Neutrophil (primary cell): ENCODE data around the gene WTAP.
"Not testable (repeated sequence)": the region's sequence is repeated elsewhere in the genome, so short reads cannot be mapped to it uniquely, and the experiment has no call there.

Experiments
- H3K27ac ChIP-seq: fragments of 200-600 bp; sonication (generic); 2 replicates; pipeline ENCODE4 v1.5.1; 2016; ENCODE audit warnings: mild to moderate bottlenecking, moderate library complexity
- H3K27me3 ChIP-seq: fragments of 200-600 bp; sonication (generic); 2 replicates; pipeline ENCODE4 v1.6.0; 2016; ENCODE audit warnings: mild to moderate bottlenecking
- H3K36me3 ChIP-seq: fragments of 200-600 bp; sonication (generic); 2 replicates; pipeline ENCODE4 v1.5.1; 2017
- H3K4me1 ChIP-seq, 2 experiments: fragments of 200-600 bp in 1 of 2; sonication (generic) in 1 of 2; 1 replicate in 1 of 2; 2 replicates in 1 of 2; pipeline versions ENCODE4 v1.5.1 to v1.6.1; 2013 to 2016; ENCODE audit warnings: low read depth in 1 of 2, low read length in 1 of 2, mild to moderate bottlenecking in 1 of 2, moderate library complexity in 1 of 2; ENCODE audit not compliant: control insufficient read depth in 1 of 2, insufficient read depth in 1 of 2
- H3K4me3 ChIP-seq, 2 experiments: fragments of 200-600 bp in 1 of 2; sonication (generic) in 1 of 2; 1 replicate in 1 of 2; 2 replicates in 1 of 2; pipeline ENCODE4 v1.5.1; 2013 to 2016; ENCODE audit warnings: low read depth in 1 of 2, low read length in 1 of 2, mild to moderate bottlenecking in 1 of 2, moderate library complexity in 1 of 2
- H3K9me3 ChIP-seq: fragments of 200-600 bp; sonication (generic); 2 replicates; pipeline ENCODE4 v1.5.1; 2016
- CTCF ChIP-seq: fragments of 200-600 bp; sonication (generic); IDR thresholded peaks from 2 replicates; pipeline ENCODE4 v1.5.1; 2016; ENCODE audit warnings: antibody characterized with exemption

The WTAP gene

DNA sequence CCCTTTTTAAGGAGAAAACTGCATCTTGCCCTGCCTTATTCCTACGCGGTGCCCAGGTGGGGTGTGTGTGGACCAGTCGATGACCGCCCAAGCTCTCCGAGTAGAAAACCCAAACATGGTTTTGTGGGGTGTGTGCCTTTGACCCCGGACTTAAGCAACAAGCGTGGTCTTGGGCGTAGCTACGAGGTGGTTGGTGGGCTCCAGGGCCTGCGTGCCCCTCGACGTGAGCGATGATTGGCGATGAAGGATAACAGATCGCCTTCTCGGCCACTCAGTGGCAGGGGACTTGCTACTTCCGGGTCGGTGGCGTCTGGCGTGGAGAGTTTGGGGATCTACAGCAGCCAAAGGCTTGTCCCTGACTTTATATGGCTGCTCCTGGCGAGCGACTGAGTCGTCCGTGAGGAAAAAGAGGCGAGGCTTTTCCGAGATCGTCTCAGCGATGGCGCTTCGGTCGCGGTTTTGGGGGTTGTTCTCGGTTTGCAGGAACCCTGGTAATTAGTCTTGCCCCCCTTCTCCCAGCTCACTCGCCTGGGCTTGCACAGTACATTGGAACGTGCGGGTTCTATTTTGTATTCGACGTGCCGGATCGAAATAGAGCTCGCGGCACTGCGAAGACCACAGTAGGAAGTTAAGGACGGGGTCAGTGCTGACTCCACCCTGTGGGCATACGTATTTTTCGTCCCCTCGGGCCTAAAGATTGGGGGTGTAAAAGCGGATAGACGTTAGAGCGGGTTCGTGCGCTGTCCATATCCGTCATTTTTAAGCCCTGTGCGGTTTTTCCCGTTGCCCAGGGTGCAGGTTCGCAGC, 63.0 kb downstream of the WTAP start, which contains the start of gene MRPL18:
TSS of gene MRPL18 (plus strand) at position 319 of the 807 bp plus-strand sequence. CDS start at position 440, 121 bp downstream.
- Histone ChIP-seq H3K36me3 (peaks cover 25% of the 10 kb centered on the region), H3K27ac (peak within 1 kb of the TSS; percentile 91), H3K9me3 (no peaks in the 10 kb centered on the region), H3K27me3 (no peaks in the 10 kb centered on the region), H3K4me3 (peak within 1 kb of the TSS; percentile 85 to 87), H3K4me1 (peaks cover 36 to 41% of the 10 kb centered on the region in 2 experiments)
- TF ChIP-seq CTCF = peak; percentile 18

DNA sequence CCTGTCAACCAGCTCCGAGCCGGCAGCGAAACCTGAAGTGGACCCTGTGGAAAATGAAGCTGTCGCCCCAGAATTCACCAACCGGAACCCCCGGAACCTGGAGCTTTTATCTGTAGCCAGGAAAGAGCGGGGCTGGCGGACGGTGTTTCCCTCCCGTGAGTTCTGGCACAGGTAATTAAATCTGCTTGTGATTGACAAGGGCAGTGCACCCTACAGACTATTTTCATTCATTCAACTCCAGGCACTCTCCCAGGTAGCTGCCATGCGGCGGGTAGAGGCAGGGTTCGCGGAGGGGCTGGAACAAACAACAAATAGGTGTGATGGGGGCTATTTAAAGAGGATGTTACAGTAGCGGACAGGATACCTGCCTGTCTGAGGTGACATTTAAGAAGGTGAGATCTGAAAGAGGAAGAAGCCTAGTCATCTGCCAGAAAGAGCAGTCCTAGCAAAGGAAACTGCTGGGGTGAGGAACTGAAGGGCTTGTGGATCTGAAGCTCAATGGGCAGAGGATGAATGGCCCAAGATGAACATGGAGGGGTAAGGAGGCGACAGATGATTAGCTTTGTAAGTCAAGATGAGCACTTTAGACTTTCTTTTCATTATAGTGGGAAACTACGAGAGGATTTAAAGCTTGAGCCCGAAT, 63.8 kb downstream of the WTAP start:
- Histone ChIP-seq H3K9me3 (no peaks in the 10 kb centered on the region), H3K27me3 (no peaks in the 10 kb centered on the region), H3K4me1 (peaks cover 36 to 41% of the 10 kb centered on the region in 2 experiments), H3K4me3 (peak overlapping the region; percentile 85 to 87), H3K27ac (peak overlapping the region; percentile 91), H3K36me3 (peaks cover 21% of the 10 kb centered on the region)
- TF ChIP-seq CTCF = no peak

DNA sequence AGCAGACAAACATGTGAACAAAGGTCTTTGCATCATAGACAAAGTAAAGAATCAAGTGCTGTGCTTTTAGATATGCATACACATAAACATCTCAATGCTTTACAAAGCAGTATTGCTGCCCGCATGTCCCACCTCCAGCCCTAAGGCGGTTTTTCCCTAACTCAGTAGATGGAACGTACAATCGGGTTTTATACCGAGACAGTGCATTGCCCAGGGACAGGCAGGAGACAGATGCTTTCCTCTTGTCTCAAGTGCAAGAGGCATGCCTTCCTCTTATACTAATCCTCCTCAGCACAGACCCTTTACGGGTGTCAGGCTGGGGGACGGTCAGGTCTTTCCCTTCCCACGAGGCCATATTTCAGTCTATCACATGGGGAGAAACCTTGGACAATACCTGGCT, 67.7 kb downstream of the WTAP start:
- Histone ChIP-seq H3K4me1 (peaks cover 18 to 19% of the 10 kb centered on the region in 2 experiments), H3K36me3 (peaks cover 45% of the 10 kb centered on the region)
- not testable (repeated sequence) for H3K9me3 ChIP-seq, H3K4me3 ChIP-seq, H3K27ac ChIP-seq, H3K27me3 ChIP-seq

- peaks cover 5 to 10% of the 10 kb centered on the region in 2 experiments for H3K4me1 ChIP-seq
- H3K27me3 ChIP-seq = no peaks in the 10 kb centered on the region
- H3K4me3 ChIP-seq = no peak overlapping the region
- no peaks in the 10 kb centered on the region for H3K9me3 ChIP-seq
- no peak for TF ChIP-seq CTCF
- H3K27ac ChIP-seq = no peak overlapping the region
- H3K36me3 ChIP-seq = peaks cover 46% of the 10 kb centered on the region
Measured at GRCh38 chr6:159797554-159797953, 70.2 kb downstream of the WTAP start.

- no peak within 1 kb of the TSS for H3K27ac ChIP-seq
Measured at GRCh38 chr6:159800141-159800865, 73.0 kb downstream of the WTAP start, which contains the start of gene PNLDC1. TSS of gene PNLDC1 (plus strand) at chr6:159800276. CDS start at chr6:159800308, 32 bp downstream.

More at GRCh38 chr6:159800141-159800865, 73.0 kb downstream of the WTAP start, which contains the start of gene PNLDC1:
- no peaks in the 10 kb centered on the region for H3K9me3 ChIP-seq
- H3K4me1 ChIP-seq = peaks cover 9 to 14% of the 10 kb centered on the region in 2 experiments
- no peaks in the 10 kb centered on the region for H3K27me3 ChIP-seq
- H3K36me3 ChIP-seq = peaks cover 36% of the 10 kb centered on the region
- H3K4me3 ChIP-seq = no peak within 1 kb of the TSS
- TF ChIP-seq CTCF = no peak
